ENCODE data around the gene IL23R. TPM values are rescaled to one million over a fixed set of nuclear protein-coding genes. Genes with fewer than 3 reads are reported as not detected.

IL23R gene
- total RNA-seq, 2 donors from 2014 or later: 0.74 TPM; not detected in 1

DNA sequence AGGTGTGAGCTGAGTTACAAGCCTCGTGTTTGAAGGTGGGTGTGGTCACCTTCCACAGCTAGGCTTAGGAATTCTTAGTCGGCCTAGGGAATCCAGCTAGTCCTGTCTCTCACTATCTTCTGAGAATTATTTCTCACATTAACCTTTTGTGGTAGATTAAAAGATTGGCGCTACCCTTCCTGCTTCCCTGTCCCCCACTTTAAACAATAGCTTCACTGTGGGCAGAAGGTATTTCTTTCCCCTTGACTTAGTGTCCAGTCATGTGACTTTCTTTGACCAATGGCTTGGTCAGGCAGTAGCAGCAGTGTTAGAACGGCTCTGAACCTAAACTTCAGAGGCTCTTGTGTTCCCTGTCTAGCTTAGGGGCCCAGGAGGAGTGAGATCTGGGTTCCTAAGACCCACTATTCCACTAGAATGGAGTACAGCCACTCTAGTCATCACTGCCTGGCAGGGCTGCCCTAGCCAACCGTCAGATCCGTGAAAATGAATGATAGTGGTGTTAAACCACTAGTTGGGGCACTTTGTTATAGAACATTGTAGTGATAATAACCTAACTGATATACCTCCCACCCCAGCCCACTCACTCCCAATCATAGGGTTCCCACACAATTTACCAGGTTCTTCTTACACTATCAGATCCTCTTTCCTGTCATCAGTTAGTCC is 17.6 kb upstream of the IL23R start:
- H3K36me3 ChIP-seq: no peaks in the 10 kb centered on the region
- no peak for DNase-seq (ENCODE audit: low spot score)
- TF ChIP-seq, protein P1, sequence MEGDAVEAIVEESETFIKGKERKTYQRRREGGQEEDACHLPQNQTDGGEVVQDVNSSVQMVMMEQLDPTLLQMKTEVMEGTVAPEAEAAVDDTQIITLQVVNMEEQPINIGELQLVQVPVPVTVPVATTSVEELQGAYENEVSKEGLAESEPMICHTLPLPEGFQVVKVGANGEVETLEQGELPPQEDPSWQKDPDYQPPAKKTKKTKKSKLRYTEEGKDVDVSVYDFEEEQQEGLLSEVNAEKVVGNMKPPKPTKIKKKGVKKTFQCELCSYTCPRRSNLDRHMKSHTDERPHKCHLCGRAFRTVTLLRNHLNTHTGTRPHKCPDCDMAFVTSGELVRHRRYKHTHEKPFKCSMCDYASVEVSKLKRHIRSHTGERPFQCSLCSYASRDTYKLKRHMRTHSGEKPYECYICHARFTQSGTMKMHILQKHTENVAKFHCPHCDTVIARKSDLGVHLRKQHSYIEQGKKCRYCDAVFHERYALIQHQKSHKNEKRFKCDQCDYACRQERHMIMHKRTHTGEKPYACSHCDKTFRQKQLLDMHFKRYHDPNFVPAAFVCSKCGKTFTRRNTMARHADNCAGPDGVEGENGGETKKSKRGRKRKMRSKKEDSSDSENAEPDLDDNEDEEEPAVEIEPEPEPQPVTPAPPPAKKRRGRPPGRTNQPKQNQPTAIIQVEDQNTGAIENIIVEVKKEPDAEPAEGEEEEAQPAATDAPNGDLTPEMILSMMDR (IDR thresholded peaks at IDR 0.05): no peak
- TF ChIP-seq POLR2AphosphoS5 (IDR thresholded peaks at IDR 0.05): no peak
- TF ChIP-seq POLR2A (IDR thresholded peaks at IDR 0.05): no peak
- H3K27me3 ChIP-seq (replicated peaks; ENCODE audit: insufficient read depth): no peaks in the 10 kb centered on the region
- intact Hi-C loops (cut with DNase I): loop anchor here (5.0 to 10.0 kb wide), 2 partner anchors 94 to 151 kb away; partner anchors contain the start of gene SLC35D1
- H3K27ac ChIP-seq: no peak overlapping the region
- 57% methylated on average over 6 of the region's 6 CpGs for WGBS
- H3K4me3 ChIP-seq: no peak overlapping the region
- H3K4me1 ChIP-seq (replicated peaks): peaks cover 3% of the 10 kb centered on the region
- no peaks in the 10 kb centered on the region for H3K9me3 ChIP-seq

DNA sequence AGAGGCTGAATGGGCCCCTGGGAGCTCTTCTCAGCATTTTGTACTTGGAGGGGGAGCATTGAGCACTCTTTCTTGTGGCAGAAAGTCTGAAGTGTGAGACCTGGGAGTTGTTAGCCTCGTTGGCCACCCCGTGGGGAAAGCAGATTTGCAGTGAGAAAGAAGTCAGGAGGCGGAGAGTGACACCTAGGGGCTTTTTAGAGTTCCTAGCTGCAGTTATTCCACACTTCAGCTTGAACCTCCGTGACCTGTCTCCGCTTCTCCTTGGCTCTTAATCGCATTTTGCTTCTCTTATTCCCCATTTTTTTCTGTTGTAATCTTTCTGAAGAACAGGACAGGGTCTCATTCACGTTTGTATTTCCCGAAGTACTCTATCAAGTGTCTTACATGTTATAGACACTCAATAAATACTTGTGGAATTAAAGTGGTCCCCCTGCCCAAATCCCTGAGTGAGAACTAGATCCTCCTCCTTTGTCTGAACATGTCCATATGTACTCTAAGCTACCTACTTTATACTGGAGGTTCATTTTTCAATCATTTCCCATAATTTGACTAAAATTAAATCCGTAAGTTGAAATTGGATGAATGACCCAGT is 17.0 kb upstream of the IL23R start:
- WGBS: 20% methylated on average over 9 of the region's 9 CpGs
- TF ChIP-seq POLR2A (IDR thresholded peaks at IDR 0.05) (no peak), POLR2AphosphoS5 (IDR thresholded peaks at IDR 0.05) (peak; percentile 17)
- TF ChIP-seq, protein P1 (IDR thresholded peaks at IDR 0.05): peak; percentile 36 to 78 (median 70)
- Histone ChIP-seq H3K27me3 (replicated peaks; ENCODE audit: insufficient read depth) (no peaks in the 10 kb centered on the region), H3K27ac (no peak overlapping the region), H3K4me3 (no peak overlapping the region), H3K4me1 (replicated peaks) (peaks cover 3% of the 10 kb centered on the region), H3K36me3 (no peaks in the 10 kb centered on the region), H3K9me3 (no peaks in the 10 kb centered on the region)
- DNase-seq (ENCODE audit: low spot score): peak; percentile 62
- intact Hi-C loops (cut with DNase I): loop anchor here (5.0 to 10.0 kb wide), 2 partner anchors 94 to 152 kb away; partner anchors contain the start of gene SLC35D1

DNA sequence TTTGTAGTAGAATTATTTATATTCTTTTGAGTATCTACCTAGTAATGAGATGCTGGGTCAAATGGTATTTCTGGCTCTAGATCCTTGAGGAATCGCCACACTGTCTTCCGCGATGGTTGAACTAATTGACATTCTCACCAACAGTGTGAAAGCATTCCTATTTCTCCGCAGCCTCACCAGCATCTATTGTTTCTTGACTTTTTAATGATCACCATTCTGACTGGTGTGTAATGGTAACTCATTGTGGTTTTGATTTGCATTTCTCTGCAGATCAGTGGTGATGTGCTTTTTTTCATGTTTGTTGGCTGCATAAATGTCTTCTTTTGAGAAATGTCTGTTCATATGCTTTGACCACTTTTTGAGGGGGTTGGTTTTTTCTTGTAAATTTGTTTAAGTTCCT is 15.3 kb upstream of the IL23R start:
- H3K9me3 ChIP-seq: no peaks in the 10 kb centered on the region
- TF ChIP-seq POLR2A (IDR thresholded peaks at IDR 0.05) (no peak), POLR2AphosphoS5 (IDR thresholded peaks at IDR 0.05) (no peak)
- TF ChIP-seq, protein P1 (IDR thresholded peaks at IDR 0.05): no peak
- intact Hi-C loops (cut with DNase I): loop anchor here (2.0 kb wide), 1 partner anchor 386 kb away; no protein-coding TSS in a partner anchor
- no peak overlapping the region for H3K27ac ChIP-seq
- H3K36me3 ChIP-seq: no peaks in the 10 kb centered on the region
- no peaks in the 10 kb centered on the region for H3K27me3 ChIP-seq (replicated peaks; ENCODE audit: insufficient read depth)
- WGBS: 91% methylated on average over 4 of the region's 4 CpGs
- H3K4me1 ChIP-seq (replicated peaks): peaks cover 3% of the 10 kb centered on the region
- no peak for DNase-seq (ENCODE audit: low spot score)
- H3K4me3 ChIP-seq: no peak overlapping the region

DNA sequence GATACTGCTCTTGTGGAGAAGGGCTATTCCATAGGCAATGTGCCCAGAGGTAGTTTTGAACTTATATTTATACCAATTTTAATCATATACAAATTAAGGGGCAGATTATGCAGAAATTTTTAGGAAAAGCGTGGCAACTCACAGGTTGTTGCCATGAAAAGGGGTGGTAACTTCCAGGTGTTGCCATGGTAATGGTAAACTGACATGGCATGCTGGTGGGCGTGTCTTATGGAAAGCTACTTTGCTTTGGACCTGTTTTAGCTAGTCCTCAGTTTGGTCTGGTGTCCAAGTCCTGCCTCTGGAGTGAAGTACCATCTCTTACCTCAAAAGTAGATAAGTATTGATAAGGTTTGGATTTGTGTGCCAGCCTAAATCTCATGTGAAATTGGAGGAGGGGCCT is 7.9 kb upstream of the IL23R start:
- Histone ChIP-seq H3K9me3 (no peaks in the 10 kb centered on the region), H3K27ac (no peak overlapping the region), H3K36me3 (no peaks in the 10 kb centered on the region), H3K4me3 (no peak overlapping the region), H3K27me3 (replicated peaks; ENCODE audit: insufficient read depth) (no peaks in the 10 kb centered on the region), H3K4me1 (replicated peaks) (no peaks in the 10 kb centered on the region)
- no peak for DNase-seq (ENCODE audit: low spot score)
- no peak for TF ChIP-seq POLR2A (IDR thresholded peaks at IDR 0.05)
- no peak for TF ChIP-seq POLR2AphosphoS5 (IDR thresholded peaks at IDR 0.05)
- TF ChIP-seq, protein P1 (IDR thresholded peaks at IDR 0.05): no peak
- WGBS: 66% methylated on average over 2 of the region's 2 CpGs
- intact Hi-C loops (cut with DNase I): no loop called here
